ENCODE measurements around the gene RNF19B.

The RNF19B gene

DNA sequence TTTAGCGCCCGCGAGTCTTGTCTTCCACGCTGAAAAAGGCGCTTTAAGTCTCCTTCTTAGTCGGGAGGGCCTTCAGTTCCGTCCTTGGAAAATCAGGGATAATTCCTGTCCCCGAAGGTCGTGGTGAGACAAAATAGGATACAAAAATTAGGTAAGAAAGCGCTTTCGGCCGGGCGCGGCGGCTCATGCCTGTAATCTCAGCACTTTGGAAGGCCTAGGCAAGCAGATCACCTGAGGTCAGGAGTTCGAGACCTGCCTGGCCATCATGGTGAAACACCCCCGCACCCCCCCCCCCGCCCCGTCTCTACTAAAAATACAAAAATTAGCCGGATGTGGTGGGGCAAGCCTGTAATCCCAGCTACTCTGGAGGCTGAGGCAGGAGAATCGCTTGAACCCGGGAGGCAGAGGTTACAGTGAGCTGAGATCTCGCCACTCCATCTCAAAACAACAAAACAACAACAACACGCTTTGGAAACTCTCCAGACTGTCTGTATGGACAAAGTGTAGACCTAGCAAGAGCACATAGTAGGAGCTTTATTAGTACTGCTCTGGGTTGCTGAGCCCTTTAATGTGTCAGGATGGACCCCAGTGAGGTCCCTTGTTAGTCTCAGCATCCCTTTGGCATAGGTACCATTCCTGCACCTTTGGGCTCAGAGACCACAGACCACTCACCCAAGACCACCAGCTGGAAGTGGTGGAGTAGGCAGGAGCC, 62.6 kb downstream of the RNF19B start:
- no peak for DNase-seq (ENCODE audit: low read depth)

DNA sequence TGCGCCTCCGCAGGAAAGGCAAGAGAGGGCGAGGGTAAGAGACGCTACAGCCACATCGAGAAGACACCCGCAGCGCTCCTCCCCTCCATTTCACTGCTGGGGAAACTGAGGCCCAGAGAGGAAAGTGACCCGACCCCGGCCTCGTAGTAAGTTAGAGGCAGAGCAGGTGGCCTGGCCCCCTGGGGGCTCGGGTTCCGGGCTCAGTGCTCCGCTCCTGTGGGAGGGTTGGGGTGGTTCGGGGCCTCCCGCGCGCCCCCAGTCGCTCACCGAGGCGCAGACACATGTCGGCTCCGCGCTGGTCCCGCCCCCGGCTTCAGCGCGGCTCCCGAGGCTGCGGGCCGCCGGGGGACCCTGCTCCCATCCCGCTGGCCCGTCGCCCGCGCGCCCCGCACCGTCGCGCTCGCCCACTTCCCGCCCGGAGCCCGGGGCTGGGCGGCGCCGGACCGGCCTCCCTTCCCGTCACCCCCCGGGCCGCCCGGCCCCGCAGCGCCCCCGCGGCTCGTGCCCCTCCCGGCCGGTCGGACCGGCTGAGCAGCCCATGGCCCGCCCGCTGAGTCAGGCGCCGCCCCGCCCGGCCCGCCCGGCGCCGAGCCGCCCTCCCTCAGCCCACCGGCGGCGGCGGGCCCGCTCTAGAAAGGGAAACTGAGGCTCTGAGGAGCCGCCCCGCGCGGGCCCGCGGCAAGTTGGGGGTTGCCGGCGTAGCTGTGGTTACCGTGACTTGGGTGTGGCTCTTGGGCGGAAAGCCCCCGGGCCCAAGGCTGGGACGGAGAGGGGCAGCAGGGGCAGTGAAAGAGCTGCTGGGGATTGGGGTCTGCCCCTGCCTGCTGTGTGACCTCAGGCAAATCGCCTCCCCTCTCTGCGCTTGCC, 63.4 kb downstream of the RNF19B start, which contains the start of gene TMEM54:
TMEM54 (minus strand) TSS at position 434 of the 867 bp plus-strand sequence; CDS start at position 283, 151 bp downstream.
- DNase-seq (ENCODE audit: low read depth), result peak; percentile 37

DNA sequence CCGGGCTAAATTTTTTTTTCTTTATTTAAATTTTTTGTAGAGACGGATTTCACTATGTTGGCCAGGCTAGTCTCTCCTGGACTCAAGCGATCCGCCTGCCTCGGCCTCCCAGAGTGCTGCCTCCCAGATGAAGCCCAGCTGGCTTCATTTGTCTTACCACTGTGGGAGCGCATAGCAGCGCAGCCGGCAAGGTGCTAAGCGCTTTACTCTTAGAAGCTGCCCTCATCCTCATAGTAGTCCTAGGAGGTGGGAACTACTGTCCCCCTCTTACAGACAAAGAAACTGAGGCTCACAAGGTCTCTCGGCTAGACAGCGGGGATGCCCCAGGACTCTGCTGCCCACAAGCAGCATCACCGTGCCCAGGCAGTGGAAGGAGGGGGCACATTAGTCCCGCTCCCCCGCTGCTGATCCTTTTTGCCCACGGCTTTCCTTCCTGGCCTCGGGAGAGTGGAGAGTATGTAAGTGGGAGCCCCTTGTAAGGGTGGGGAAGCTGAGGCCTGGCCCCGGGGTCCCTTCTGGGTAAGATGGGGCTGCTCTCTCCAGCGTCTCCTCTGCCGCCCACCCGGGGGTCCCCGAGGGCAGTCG, 64.1 kb downstream of the RNF19B start:
- DNase-seq (ENCODE audit: low read depth), result no peak

DNA sequence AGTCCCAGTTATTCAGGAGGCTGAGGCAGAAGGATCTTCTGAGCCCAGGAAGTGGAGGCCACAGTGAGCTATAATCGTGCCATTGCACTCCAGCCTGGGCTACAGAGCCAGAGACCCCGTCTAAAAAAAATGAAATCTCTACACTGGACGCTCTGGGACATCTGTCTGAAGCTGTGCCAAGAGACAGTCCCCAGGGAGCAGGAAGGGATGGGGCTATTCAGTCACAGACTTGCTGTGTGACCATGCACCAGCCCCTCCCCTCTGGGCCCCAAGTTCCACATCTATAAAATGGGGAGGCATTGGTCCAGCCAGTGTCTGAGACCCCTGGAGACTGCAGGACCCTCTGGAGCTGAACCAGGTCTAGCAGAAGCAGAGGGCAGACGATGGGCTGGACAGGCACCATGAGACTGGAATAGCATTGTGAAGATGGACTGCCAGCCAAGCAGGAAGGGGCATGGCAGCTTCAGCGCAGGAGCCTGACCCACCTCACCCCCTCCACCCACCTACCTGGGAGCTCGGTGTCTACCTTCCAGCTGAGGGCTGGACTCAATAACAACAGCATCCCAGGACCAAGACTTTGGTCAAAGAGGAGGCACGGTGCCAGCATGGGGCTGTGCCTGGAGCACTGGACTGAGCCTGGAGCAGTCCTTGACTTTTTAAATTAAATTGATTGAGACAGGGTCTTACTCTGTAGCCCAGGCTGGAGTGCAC, 64.9 kb downstream of the RNF19B start:
- no peak for DNase-seq (ENCODE audit: low read depth)

DNA sequence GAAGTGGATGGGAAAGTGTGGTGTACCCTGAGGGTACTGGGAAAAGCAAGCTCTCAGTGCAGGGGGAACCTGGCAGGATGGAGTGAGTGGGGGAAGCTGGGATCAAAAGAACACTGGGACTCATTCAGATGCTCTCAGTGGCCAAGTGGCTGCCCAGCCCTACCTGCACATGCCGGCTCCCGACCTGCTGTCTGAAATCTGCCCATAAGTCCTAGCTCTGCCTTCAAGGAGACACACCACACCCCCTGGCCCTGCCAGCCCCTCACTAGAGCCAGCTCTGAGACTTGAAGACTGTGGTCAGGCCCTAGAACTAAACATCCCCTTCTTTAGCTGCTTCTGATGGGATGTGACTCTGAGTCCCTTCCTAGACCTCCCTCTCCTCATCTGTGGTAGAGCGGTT, 65.7 kb downstream of the RNF19B start:
- DNase-seq (ENCODE audit: low read depth), result no peak

DNA sequence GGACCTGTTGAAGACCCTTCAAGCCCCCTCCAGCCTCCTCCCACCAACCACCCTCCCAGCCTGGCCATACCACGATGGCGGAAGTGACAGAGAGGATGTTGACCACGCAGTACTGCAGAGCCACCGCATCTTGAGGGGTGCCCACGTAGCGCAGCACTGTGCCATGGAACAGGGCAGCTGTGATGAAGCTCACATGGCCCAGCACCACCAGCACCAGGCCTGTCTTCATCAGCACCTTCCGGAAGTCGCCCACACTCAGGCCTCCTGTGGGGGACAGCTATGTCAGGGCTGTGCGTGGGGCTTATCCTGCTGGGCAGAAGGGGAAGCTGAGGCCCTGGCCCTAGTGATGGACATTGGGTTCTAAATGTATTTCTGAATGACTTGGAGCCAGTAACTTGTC, 66.6 kb downstream of the RNF19B start:
- no peak for DNase-seq (ENCODE audit: low read depth)

DNA sequence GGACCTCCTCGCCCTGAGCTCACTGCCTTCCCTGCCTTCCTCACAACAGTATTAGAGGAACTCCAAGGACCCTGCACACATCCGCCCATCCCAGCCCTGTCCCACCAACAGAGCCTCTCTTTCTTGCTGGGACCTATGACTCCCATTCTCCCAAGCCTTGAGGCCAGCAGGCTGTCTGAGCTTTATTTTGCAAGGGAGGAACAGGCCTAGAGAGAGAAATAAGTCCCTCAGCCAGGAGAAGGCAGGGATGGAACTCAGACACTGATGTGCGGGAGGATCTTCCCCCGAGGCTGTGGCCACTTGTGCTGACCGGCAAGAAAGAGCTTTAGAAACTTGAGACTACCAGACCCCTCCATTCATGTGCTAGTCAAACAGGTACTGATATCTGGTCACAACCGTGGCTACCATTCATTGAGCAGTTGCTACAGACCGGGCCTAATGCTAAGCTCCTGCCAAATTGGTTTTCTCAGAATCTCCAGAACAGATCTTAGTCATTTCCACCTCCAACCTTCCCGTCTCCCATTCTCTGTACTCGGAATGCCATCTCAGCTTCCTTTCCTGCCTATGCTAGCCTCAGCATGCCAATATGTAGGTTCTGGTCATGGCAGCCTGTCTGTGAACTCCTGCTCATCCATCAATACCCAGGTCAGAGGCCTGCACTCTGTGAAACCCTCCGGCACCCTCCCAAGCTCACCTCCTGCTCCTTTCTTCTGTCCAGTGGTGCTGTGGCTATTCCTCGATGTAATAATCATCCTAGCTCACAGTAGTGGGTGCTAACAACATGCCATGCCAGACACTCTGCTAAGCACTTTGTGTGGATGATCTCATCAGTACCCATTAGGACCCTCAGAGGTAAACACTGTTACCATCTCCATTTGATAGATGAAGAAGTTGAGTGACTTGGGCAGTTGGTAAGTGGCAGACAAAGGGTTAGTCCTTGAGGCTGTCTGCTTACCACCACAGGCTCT, 67.2 kb downstream of the RNF19B start:
- no peak for DNase-seq (ENCODE audit: low read depth)

DNA sequence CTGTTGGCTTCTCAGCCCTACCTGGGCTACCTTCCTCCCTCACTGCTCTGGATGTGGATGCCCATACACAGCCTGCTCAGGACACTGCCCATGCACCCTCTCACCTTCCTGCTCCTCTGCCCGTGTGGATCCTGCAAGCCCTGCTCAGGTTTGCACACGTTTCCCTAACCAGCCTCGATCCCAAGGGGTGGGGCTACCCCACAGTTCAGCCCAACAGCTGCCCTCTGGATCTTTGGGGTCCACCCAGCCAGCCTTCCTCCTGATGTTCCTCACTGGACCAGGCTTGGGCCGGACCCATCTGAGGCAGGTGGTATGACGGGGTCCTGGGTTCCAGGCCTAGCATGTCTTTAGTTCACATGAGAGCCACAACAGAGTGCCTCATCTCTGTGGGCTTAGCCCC, 68.2 kb downstream of the RNF19B start:
- DNase-seq (ENCODE audit: low read depth), result no peak

DNA sequence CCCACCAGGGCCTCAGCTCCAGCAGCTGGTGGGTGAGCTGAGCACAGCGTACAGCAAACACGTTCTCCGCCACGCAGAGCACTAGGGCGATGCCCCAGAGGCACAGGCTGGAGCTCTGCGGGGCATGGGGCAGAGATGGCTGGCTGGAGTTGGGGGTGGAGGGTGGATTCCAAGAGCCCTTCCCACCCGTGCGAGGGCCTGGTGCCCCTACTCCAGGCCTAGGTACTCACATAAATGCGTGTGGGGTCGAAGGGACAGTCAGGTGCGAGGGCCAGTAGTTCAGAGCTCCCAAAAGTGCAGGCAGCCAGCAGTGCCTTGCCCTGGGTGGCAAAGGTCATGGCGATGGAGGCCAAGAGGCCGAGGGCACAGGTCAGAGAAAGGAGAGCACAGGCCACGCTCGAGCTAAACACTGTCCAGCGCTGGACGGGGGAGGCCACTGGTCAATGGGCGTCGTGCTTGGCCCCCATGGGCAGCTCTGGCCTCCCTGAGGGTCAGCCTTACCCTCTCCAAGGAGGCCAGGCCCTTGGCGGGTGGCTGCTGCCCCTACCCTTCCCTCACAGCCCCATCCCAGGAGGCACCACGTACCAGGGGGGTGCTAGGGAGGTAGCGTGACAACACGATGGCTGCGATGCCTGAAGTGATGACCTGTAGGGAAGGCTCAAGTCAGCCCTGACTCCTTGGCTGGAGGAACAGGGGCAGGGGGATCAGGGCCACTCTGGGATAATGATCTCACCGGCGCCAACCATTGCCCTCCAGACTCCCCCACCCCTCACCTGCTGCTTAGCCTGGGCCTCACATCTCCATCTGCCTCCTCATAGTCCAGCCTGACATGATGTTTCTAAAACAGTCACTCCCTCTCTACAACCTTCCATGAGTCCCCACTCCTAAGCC, 69.0 kb downstream of the RNF19B start:
- no peak for DNase-seq (ENCODE audit: low read depth)

DNA sequence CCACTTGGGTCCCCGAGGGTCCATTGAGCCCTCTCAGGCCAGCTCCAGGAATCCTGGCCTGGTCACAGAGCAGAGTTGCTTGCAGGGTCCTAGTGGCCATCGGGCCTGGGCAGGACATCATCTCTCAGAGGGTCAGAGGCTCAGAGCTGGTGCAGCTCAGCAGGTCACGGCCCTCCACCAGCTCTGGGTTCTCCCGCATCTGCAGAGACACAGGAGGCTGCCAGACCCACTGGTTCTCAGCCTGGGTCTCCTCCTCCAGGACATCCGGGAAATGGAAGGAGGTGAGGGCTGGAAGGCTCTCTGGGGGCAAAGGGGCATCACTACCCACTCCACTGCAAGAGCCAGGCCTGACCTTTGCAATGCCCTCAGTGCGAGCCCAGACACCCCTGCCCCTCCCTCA, 69.9 kb downstream of the RNF19B start:
- DNase-seq (ENCODE audit: low read depth), result no peak

DNA sequence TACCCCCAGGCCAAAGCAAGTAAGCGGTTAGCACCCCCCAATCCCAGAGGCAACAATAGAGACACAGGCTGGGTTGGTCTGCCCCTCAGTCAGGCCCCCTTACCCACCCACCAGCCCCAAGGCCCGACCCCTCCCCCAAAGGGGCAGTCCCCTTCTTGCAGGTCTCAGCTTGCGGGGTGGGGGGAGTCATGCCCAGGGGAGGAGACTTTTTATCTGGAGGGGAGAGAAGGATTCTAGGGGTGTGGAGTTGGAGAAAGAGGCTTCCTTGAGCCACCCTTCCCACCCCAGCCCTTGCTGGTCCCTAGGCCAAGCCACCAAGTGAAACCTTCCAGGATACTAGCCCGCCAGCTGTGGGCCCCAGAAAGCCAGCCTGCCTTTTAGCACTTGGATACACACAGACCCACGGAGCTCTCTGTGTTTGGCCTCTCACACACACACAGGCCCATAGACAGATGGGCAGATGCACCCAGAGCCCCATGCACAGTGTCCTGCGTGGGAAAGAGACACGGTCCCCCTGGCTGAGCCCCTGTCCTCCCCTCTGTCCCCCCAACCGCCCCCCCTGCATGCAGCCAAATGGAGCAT, 70.5 kb downstream of the RNF19B start:
- no peak for DNase-seq (ENCODE audit: low read depth)

DNA sequence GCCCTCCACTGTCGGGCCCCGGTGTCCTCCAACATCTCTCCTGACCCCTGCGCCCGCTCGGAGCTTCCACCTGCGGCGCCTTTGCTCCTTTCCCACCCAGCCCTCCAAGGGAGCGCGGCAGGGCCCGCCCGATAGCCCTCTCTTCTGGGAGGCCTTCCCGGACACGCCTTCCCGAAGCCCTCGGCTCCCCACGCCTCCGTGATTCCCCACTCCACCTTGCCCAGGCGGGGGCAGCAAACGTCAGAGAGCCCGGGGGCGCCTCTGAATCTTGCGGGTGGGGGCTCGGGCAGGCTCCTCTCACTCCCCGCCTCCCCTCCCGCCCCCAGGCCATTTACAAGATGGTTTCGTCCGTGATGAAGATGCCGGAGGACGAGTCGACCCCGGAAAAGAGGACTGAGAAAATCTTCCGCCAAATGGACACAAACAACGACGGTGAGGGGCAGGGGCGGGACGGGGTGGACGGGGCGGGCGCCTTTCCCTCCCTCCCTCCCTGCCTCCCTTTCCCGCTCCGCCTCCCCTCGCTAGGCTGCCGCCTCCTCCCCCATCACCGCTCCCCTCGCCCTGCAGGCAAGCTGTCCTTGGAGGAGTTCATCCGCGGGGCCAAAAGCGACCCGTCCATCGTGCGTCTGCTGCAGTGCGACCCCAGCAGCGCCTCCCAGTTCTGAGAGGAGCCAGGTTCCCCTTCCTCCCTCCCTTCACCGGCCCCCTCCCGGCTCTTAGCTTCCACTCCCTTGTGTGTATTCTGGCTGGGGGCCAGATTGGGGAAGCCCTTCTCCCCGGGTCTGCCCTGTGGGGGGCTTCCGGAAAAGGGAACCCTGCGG, 71.2 kb downstream of the RNF19B start:
- no peak for DNase-seq (ENCODE audit: low read depth)

DNA sequence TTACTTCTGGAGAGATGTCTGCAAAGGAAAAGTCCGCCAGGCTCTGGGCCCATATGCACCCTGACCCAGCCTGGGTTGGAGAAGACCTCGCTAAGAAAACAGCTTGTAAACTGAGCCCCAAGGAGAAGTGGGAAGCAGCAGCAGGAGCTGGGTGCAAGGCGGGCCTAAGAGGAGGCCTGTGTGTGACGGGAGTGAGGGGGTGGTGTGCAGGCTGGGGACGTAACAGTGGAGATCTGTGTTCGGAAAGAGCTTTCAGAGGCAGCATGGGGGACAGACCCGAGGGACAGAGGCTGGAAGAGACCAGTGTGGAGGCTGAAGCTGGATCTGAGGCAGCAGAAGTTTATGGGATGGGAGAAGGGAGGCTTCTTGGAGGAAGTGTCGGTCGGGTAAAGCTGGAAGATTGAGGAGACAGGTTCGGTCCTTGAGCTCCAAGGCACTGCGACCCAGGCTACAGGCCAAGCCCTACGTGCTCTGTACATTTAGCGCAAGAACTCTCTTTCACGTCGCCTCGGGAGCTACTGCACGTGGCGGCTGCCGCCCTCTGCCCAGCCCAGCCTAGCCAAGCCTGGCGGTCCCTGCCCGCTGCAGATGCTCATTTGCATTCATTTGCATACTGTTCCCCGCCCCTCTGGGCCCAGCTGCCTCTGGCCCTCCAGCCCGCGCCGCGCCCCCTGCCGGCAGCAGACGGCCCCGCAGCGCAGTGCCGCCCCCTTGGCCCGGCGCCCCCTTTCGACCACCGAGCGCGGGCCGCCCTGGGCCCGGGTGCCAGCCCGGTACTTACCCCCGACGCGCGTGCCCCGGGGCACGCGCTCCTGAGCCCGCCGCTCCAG, 72.0 kb downstream of the RNF19B start:
- DNase-seq (ENCODE audit: low read depth), result no peak

DNA sequence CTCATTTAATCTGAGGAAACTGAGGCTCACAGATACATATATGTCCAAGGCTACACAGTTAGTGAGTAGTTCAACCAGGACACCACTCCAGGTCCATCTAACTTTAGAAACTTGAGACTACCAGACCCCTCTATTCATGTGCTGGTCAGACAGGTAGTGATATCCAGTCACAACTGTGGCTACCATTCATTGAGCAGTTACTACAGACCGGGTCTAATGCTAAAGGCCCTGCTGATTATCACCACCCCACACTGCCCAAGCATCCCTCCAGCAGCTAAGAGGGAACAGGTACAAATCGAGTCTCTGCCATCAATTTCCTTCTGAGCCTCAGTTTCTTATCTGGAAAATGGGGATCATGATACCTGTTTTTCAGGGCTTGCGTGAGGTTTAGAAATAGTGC, 73.0 kb downstream of the RNF19B start:
- no peak for DNase-seq (ENCODE audit: low read depth)

DNA sequence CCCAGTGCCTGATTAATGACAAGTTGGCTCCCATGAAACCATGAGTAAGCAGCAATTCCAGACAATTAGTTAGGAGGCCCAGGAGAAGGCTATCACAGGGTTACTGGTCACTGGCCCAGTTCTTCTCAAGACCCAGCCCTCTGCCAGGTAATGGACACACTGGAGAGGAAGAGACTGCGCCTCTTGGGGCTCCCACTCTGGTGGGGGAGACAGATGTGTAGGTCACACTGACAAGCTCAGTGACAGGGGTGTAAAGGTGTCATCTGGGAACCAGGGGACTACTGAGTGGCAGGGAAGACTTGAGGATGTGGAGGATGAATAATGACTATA, 73.4 kb downstream of the RNF19B start:
- no peak for DNase-seq (ENCODE audit: low read depth)

DNA sequence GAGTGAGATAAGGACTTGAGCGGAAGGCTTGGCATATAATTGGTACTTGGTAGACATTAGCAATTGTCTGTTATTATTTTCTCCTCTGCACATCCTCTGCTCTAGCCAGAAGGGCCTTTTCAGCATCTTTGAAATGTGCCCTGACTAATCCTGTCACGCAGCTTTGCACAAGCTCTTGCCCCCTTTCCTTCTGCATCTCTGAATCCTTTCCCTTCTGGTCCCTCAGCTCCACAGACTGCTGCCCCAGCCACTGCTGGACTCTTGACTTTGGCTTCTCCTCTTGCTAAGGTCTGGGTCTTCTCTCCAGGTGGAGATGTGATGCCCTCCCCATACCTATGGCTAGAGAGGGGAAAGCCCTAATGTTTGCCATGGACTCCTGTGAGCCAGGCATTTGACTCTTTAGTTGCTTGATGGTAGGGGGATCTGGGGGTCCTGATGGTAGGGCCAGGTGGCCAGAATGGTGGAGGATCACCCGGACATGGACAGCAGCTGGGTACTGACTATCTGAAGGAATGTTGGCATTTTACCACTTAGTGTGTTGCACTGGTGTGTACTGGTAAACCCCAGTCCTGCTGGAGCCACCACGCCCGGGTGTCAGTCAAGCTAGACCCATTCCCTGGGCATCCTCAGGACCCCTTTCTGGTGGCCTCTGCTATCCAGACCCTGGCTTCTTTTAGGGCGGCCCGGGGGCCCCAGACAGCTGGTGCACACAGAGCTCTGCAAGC, 73.9 kb downstream of the RNF19B start:
- no peak for DNase-seq (ENCODE audit: low read depth)

DNA sequence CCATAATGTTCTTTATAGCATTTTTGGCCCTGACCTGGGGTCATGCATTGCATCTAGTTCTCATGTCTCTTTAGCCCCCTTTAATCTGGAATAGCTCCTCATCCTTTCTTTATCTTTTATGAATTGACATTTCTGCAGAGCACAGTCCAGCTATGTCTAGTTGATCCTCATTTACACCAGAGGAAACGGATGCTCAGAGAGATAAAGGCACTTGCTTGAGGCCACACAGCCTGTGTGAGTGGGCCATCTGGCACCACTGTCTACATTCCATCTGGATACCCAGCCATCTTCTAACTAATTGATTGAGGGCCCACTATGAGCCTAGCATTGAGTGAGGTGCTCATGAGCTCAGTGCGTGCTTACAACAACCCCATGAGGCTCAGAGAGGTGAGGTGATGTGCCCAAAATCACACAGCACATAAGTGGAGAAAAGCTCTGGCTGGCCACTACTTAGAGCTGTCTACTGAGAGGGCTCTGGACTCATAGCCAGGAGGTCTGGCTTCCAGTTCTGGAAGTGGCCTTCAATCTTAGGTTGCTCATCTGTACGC, 74.8 kb downstream of the RNF19B start:
- no peak for DNase-seq (ENCODE audit: low read depth)
